Hypothalamus (tissue), 51 donors: ENCODE results near the gene CENPS.
"Not testable (repeated sequence)": the region's sequence is repeated elsewhere in the genome, so short reads cannot be mapped to it uniquely, and the experiment has no call there.

ENCODE experiments used
- DNase-seq, 51 donors: peaks; one replicate each; lab custom pipeline; 2025; lab: John Stamatoyannopoulos, UW

The CENPS gene

GRCh38 chr1:10415967-10416366, 14.3 kb upstream of the CENPS start:
- not testable (repeated sequence) for DNase-seq

GRCh38 chr1:10418741-10419140, 11.5 kb upstream of the CENPS start:
- not testable (repeated sequence) for DNase-seq

GRCh38 chr1:10419351-10419750, 10.9 kb upstream of the CENPS start:
- DNase-seq: no peak

- no peak for DNase-seq
These were observed 8.6 kb upstream of the CENPS start for GRCh38 chr1:10421637-10422036.

- peak in 2 of 51 donors; percentile 1 to 19 for DNase-seq
These were observed 6.2 kb upstream of the CENPS start for GRCh38 chr1:10424034-10424433.

- no peak for DNase-seq
These were observed 5.6 kb upstream of the CENPS start for GRCh38 chr1:10424651-10425050.

GRCh38 chr1:10425826-10426534, 4.3 kb upstream of the CENPS start:
- not testable (repeated sequence) for DNase-seq

- not testable (repeated sequence) for DNase-seq
These were observed 3.7 kb upstream of the CENPS start for GRCh38 chr1:10426535-10426848.

GRCh38 chr1:10428984-10429383, 1.2 kb upstream of the CENPS start:
- DNase-seq: no peak

GRCh38 chr1:10429868-10430215, 391 bp upstream of the CENPS start:
- DNase-seq: peak in 1 of 51 donors; percentile 38

- no peak for DNase-seq
These were observed 967 bp downstream of the CENPS start for GRCh38 chr1:10431070-10431730.

- DNase-seq: no peak
These were observed 2.9 kb downstream of the CENPS start for GRCh38 chr1:10432910-10433700.

- no peak for DNase-seq
These were observed 3.6 kb downstream of the CENPS start for GRCh38 chr1:10433790-10434189.

- no peak for DNase-seq
These were observed 4.4 kb downstream of the CENPS start for GRCh38 chr1:10434590-10434989.

GRCh38 chr1:10437052-10437451, 6.8 kb downstream of the CENPS start:
- DNase-seq: no peak

- no peak for DNase-seq
These were observed 8.5 kb downstream of the CENPS start for GRCh38 chr1:10438677-10439163.

- DNase-seq: no peak
These were observed 10.1 kb downstream of the CENPS start for GRCh38 chr1:10440305-10440704.

- DNase-seq: no peak
These were observed 10.6 kb downstream of the CENPS start for GRCh38 chr1:10440794-10441193.

GRCh38 chr1:10444248-10444647, 14.0 kb downstream of the CENPS start:
- DNase-seq: no peak

- DNase-seq: no peak
These were observed 14.7 kb downstream of the CENPS start for GRCh38 chr1:10444795-10445397.

- DNase-seq: no peak
These were observed 16.7 kb downstream of the CENPS start for GRCh38 chr1:10446790-10447422.
